Right cardiac atrium (tissue), 5 donors: Measurements from ENCODE around the gene PODXL. TPM values are rescaled to one million over a fixed set of nuclear protein-coding genes. Genes with fewer than 3 reads are reported as not detected.
A peak's percentile ranks its signal among the peaks of the same experiment; 100 is the strongest.

ENCODE experiments used
- ATAC-seq, 2 donors: fragments of 200-7000 bp; cut with Tn5 transposase; one replicate each; pipeline versions ENCODE4 v1.8.0 to v1.9.1; 2020; ENCODE audit warnings: moderate library complexity in 2 of 2, mild to moderate bottlenecking in 1 of 2
- DNase-seq, 3 donors: peaks; one replicate each; pipeline ENCODE4 v3.0.0-alpha.2; 2020
- H3K27ac ChIP-seq: one replicate; pipeline ENCODE4 v1.5.1; 2013; ENCODE audit warnings: mild to moderate bottlenecking, low read length, control low read depth, moderate library complexity
- H3K27me3 ChIP-seq: one replicate; pipeline ENCODE4 v1.6.1; 2013; ENCODE audit not compliant: control insufficient read depth, insufficient read depth
- H3K4me1 ChIP-seq: one replicate; pipeline ENCODE4 v1.6.1; 2013; ENCODE audit warnings: low read length; ENCODE audit not compliant: control insufficient read depth, insufficient read depth
- H3K4me3 ChIP-seq: one replicate; pipeline ENCODE4 v1.5.1; 2013; ENCODE audit warnings: low read length, control low read depth
- H3K9me3 ChIP-seq: one replicate; pipeline ENCODE4 v1.6.1; 2013; ENCODE audit warnings: low read length; ENCODE audit not compliant: control insufficient read depth
- WGBS: extraction: QIAGEN DNeasy Blood & Tissue Kit; methylation state at CpG from one replicate; pipeline ENCODE4 v1.1.7; 2013; 5-methylcytosine and 5-hydroxymethylcytosine counted together
- intact Hi-C, 4 donors: fragments of 100-400 bp; cut with DNase I; formaldehyde crosslinking; loops; one replicate each; pipeline versions ENCODE4 v1.11.0 to v1.14.0; 2022 to 2023
- polyA plus RNA-seq: library from polyadenylated mRNA; stranded (reverse); fragments of 200-250 nt; gene quantifications from one replicate; pipeline ENCODE4 v1.2.3, GENCODE V29; 2013
- total RNA-seq, 4 donors: library from RNA; stranded (reverse); fragmentation: NEBNext Ultra II Directional; extraction: Animal tissue kit (Norgen Biotek cat#: 25700); gene quantifications; one replicate each; pipeline ENCODE4 v1.2.1, GENCODE V29; 2021
- donor health status: healthy with polysubstance abuse.
- donor health status: DM: no; HTN: yes; CAD: no.
- donor health status: DM: no; HTN: no; CAD: no.
- donor health status: DM: no; HTN: yes; CAD: no; lungs with severe emphysema.
- donor health status: DM: yes; HTN: yes; CAD: no.

Gene PODXL
- total and polyA plus RNA-seq, 5 donors = 29.1 to 81.1 (median 61.6) TPM

DNA sequence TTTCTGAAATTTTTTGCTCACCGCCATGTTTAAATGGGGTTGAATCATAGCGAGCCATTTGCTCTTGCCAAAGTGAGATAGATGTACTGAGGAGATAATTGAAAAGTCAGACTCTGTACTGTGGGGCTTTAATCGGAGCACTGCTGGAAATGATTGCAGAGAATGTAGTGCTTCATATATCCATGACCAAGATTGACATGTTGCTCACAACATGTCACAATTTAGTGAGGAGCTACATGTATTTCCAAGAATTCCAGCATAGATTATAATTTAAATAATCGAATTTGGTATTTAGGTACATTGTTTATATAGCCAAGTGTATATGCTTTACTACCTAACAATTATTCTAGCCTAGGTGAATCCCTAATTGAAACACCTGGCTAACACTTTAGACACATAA is 66.5 kb downstream of the PODXL start:
- DNase-seq (no peak), ATAC-seq (no peak)
- no peaks in the 10 kb centered on the region for H3K9me3 ChIP-seq
- H3K27me3 ChIP-seq = no peaks in the 10 kb centered on the region
- no peaks in the 10 kb centered on the region for H3K4me1 ChIP-seq
- H3K4me3 ChIP-seq = no peak overlapping the region
- intact Hi-C loops = no loop called here
- 96% methylated on average over 4 of the region's 4 CpGs for WGBS
- H3K27ac ChIP-seq = no peak overlapping the region

DNA sequence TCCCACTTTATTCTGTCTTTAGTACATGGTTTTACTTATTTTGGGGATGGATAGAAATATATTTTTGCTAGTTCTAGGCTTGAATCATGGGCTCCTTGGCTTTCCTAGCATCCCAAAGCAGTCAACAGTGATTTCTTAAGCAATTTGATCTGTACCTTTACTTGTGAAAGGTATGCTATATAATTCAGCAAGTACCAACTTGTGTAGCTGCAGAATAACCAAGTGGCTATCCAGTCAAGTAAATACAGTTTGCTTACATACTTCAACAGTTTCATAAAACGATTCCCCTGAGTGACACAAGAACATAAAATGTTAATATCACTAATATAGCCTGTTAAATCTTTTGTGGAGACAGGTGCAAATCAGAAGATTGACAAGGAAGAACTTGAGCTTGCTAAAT is 67.2 kb downstream of the PODXL start:
- no peaks in the 10 kb centered on the region for H3K27me3 ChIP-seq
- no peak for ATAC-seq
- H3K9me3 ChIP-seq = no peaks in the 10 kb centered on the region
- H3K27ac ChIP-seq = no peak overlapping the region
- no peak for DNase-seq
- 91% methylated on average over 1 of the region's 1 CpG for WGBS
- H3K4me1 ChIP-seq = no peaks in the 10 kb centered on the region
- intact Hi-C loops = no loop called here
- H3K4me3 ChIP-seq = no peak overlapping the region

DNA sequence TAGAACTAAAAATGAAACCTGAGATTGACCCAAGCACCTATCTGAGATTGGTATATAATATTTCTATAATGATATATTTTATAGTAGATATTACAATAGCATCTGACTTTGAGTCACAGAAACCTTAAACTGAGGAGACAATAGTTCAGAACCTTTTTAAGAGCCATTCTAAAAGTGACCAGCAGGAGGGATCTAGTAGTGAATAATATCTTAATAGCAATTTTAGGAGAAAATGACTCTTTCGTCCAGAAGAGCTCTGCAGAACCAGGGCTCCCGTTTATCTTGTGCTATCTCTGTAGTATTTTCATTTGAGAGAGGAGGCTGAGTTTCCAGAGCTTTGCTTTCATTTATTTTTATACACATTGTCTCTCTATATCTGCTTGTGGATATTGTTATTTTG is 68.1 kb downstream of the PODXL start:
- DNase-seq (no peak), ATAC-seq (no peak)
- Histone ChIP-seq H3K27me3 (no peaks in the 10 kb centered on the region), H3K4me1 (no peaks in the 10 kb centered on the region), H3K27ac (no peak overlapping the region), H3K9me3 (no peaks in the 10 kb centered on the region), H3K4me3 (no peak overlapping the region)
- 55% methylated on average over 2 of the region's 2 CpGs for WGBS
- intact Hi-C loops = no loop called here

DNA sequence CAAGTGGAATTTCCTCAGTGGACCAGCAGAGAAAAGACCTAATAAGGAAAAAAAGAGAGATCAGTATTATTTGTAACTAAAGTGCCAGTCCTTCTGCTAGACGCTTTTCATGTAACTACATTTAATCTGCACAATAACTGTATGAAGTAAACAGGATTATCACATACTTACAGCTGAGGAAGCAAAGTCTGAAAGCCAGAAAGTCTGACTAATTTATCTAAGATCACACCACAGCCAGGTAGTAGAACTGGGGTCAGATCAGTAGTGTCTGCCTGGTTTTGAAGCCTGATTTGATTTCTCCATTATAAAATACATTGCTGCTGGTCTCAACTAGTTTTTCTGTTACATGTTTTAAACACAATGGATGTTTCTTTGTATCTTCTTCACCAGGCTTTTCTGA is 69.2 kb downstream of the PODXL start:
- Histone ChIP-seq H3K27ac (no peak overlapping the region), H3K27me3 (no peaks in the 10 kb centered on the region), H3K4me3 (no peak overlapping the region), H3K9me3 (no peaks in the 10 kb centered on the region), H3K4me1 (no peaks in the 10 kb centered on the region)
- ATAC-seq (no peak), DNase-seq (no peak)
- WGBS = 62% methylated on average over 1 of the region's 1 CpG
- intact Hi-C loops = no loop called here

DNA sequence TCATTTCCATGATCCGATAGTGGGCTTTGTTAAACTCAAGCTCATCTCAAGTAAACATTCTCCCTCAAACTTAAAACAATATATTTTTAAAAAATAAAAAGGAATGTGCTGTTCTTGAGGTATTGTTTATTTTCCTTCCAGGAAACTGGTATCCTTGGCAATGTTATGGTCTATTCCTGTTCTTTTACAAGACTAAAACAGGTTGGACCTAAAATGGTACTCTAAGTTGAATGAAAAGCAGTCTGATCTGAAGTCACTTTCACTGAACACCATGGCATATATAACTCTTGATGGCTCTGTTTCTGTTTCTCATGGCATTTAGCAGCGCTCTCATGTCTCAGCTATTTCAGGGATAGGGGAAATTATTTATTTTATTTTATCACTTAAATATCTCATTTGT is 70.1 kb downstream of the PODXL start:
- peak in 1 of 2 donors; percentile 27 for ATAC-seq
- WGBS = 79% methylated on average over 2 of the region's 2 CpGs
- H3K9me3 ChIP-seq = no peaks in the 10 kb centered on the region

DNA sequence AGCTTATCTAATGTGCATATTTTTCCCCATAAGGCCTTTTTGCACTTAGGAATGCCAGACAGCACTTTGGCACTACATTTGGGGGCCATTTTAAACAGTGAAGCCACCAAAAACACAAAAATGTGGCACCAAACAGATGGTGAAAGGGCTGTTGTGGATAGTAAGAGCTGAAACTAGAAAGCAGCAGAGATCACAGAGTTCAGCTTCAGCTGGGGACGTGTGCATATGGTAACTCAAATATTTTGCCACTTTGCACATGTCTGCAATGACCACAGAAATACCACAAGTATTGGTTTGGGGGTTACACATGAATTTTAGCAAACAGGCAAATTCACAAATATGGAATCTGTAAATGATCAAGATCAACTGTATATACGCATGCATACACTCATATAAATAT is 72.8 kb downstream of the PODXL start:
- ATAC-seq (no peak), DNase-seq (no peak)
- Histone ChIP-seq H3K27me3 (no peaks in the 10 kb centered on the region), H3K4me1 (no peaks in the 10 kb centered on the region), H3K4me3 (no peak overlapping the region), H3K27ac (no peak overlapping the region), H3K9me3 (no peaks in the 10 kb centered on the region)
- intact Hi-C loops = no loop called here
- WGBS = 99% methylated on average over 2 of the region's 2 CpGs

More for the DNA sequence above, 70.1 kb downstream of the PODXL start:
- no peaks in the 10 kb centered on the region for H3K4me1 ChIP-seq
- intact Hi-C loops = no loop called here
- H3K4me3 ChIP-seq = no peak overlapping the region
- H3K27ac ChIP-seq = no peak overlapping the region
- no peaks in the 10 kb centered on the region for H3K27me3 ChIP-seq
- DNase-seq = no peak

DNA sequence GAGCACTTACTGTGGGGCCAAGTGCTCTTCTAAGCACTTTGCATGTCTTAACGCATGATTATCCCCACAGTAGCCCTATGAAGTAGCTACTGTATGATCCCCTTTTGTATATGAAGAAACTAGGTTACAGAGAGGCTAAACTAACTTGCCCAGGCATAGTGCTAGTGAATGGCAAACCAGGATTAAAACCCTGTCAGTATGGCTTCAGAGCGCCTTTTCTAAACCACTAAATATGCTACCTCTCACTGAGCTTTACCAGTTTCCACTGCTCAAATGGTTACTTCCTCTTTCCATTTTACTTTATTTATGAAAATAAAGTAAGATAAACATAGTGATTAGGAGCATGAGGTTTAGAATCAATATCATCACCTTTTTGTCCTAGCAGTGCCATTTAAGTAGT is 73.6 kb downstream of the PODXL start:
- DNase-seq = no peak
- WGBS = 98% methylated on average over 2 of the region's 2 CpGs

DNA sequence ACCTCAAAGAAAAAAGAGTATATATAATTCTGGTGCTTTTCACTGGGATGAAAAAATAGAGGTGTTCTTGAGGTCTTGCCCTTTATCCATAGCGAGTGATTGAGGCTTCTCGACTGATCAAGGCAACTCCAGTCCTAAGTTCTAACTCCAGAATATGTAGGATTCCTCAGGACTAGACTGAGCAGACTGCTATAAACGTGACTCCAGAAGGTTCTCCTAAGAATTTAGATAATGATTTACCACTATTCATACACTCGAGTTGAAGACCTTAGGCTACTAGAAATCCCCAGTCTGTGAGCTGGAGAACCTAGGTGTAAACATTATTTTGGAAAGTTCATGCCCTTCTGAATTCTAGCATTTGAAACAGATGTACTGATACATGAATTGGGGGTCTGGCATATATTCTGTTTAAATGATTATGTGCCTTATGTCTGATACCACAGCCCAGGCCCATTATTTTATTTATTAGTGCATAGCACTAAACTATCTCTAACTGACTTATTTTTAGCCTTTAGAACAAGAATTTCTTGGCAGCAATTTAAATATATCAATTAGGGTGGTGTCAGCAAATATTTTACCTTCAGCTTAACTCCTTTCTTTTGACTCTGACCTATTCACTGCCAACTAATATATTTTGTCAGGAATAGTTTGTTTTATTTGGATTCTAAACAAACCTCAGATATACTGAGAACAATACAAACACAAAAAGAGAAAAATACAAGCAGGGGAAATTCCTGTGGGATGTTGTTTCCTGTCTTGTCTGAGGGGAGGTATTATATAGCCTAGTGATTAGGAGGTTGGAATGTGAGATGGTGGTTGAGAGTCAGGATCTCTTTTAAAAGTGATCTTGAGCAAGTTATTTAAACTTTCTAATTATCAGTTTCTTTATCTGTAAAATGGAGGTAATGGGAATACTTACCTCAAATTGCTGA is 75.8 kb downstream of the PODXL start:
- H3K4me3 ChIP-seq = no peak overlapping the region
- intact Hi-C loops = no loop called here
- no peak overlapping the region for H3K27ac ChIP-seq

More for the DNA sequence above, 73.6 kb downstream of the PODXL start:
- no peak overlapping the region for H3K27ac ChIP-seq
- no peak overlapping the region for H3K4me3 ChIP-seq
- no peaks in the 10 kb centered on the region for H3K4me1 ChIP-seq
- no peaks in the 10 kb centered on the region for H3K27me3 ChIP-seq
- intact Hi-C loops = no loop called here
- no peaks in the 10 kb centered on the region for H3K9me3 ChIP-seq
- ATAC-seq = no peak

DNA sequence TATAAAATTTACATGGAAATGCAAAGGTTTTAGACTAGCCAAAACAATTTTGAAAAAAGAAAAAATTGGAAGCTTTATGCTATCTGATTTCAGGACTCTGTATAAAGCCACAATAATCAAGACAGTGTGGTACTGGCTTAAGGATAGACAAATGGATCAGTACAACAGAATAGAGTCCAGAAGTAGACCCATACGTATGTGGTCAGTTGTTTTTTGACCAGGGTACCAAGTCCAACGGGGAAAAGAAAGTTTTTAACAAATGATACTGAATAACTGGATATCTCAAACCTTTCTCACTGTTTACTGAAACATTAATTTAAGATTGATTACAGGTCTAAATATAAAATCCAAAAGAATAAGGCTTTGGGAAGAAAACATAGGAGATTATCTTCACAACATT is 79.7 kb downstream of the PODXL start:
- Histone ChIP-seq H3K9me3 (no peaks in the 10 kb centered on the region), H3K4me1 (no peaks in the 10 kb centered on the region), H3K4me3 (no peak overlapping the region), H3K27ac (no peak overlapping the region), H3K27me3 (no peaks in the 10 kb centered on the region)
- no peak for DNase-seq
- ATAC-seq = no peak
- intact Hi-C loops = no loop called here
- WGBS = 95% methylated on average over 2 of the region's 2 CpGs

More for the DNA sequence above, 75.8 kb downstream of the PODXL start:
- DNase-seq (no peak), ATAC-seq (peak; percentile 59 to 62)
- H3K9me3 ChIP-seq = no peaks in the 10 kb centered on the region
- 63% methylated on average over 4 of the region's 4 CpGs for WGBS
- no peaks in the 10 kb centered on the region for H3K4me1 ChIP-seq
- no peaks in the 10 kb centered on the region for H3K27me3 ChIP-seq

DNA sequence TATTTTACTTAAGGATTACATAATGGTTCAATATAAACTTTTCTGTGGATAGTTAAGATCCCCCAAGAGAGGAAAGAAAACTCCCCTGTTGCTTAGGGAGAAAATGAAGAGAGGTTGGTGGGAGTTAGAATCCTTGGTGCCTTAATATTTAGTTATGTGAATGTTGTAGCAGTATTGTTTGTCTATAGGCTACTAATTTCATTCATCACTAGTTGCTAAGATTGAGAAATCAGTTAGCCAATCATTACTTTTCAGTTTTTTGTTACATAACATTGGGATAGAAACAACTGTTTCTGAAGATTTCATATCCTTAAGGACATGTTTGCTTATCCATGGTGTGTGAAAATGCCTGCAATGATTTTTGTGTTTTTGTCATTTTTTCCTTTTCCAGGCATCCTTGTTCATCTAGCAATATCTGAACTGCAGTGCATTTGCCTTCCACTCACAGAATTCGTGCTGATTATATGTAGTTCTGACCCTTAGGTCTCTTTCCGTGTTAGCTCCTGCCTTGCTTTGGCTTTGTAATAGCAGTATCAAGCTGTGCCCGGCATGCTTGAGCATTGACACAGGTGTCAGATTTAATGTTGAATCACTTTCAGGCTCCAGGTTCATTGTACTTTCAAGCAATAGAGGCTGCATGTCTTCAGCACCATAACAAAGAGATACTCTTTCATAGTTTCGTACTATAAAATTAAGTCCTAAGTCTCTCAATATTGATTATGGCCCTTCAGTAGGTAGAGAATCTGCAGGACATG is 85.0 kb downstream of the PODXL start:
- DNase-seq (no peak), ATAC-seq (no peak)
- Histone ChIP-seq H3K9me3 (no peaks in the 10 kb centered on the region), H3K4me1 (peaks cover 2% of the 10 kb centered on the region), H3K27ac (peak overlapping the region; percentile 64), H3K27me3 (no peaks in the 10 kb centered on the region), H3K4me3 (no peak overlapping the region)
- 79% methylated on average over 4 of the region's 4 CpGs for WGBS
- intact Hi-C loops = no loop called here

DNA sequence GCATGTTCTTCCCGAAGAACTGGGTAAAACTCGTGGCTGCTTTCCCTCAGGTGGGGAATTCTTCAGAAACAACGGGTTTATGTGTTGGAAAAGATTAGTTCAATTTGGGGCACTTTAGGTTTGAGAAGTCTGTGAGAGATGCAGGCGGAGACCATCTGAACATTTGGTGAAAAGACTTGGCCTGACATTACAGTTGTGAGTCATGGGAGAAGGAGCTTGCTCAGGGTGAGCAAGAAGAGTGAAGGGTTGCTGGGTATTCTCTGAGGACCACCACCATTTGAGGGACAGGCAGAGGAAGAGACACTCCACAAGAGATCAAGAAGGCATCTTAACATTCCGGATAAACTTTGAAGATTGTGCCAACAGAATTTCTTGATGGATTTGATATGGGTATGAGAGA is 88.6 kb downstream of the PODXL start:
- WGBS = 91% methylated on average over 5 of the region's 5 CpGs
- intact Hi-C loops = no loop called here
- peak; percentile 28 to 50 for ATAC-seq

More for the DNA sequence above, 88.6 kb downstream of the PODXL start:
- H3K27me3 ChIP-seq = no peaks in the 10 kb centered on the region
- H3K9me3 ChIP-seq = no peaks in the 10 kb centered on the region
- peaks cover 2% of the 10 kb centered on the region for H3K4me1 ChIP-seq
- H3K4me3 ChIP-seq = no peak overlapping the region
- H3K27ac ChIP-seq = peak overlapping the region; percentile 37
- DNase-seq = no peak
